ENCODE data around the gene TBX10.
"Not testable (repeated sequence)": the region's sequence is repeated elsewhere in the genome, so short reads cannot be mapped to it uniquely, and the experiment has no call there.

TBX10 gene

DNA sequence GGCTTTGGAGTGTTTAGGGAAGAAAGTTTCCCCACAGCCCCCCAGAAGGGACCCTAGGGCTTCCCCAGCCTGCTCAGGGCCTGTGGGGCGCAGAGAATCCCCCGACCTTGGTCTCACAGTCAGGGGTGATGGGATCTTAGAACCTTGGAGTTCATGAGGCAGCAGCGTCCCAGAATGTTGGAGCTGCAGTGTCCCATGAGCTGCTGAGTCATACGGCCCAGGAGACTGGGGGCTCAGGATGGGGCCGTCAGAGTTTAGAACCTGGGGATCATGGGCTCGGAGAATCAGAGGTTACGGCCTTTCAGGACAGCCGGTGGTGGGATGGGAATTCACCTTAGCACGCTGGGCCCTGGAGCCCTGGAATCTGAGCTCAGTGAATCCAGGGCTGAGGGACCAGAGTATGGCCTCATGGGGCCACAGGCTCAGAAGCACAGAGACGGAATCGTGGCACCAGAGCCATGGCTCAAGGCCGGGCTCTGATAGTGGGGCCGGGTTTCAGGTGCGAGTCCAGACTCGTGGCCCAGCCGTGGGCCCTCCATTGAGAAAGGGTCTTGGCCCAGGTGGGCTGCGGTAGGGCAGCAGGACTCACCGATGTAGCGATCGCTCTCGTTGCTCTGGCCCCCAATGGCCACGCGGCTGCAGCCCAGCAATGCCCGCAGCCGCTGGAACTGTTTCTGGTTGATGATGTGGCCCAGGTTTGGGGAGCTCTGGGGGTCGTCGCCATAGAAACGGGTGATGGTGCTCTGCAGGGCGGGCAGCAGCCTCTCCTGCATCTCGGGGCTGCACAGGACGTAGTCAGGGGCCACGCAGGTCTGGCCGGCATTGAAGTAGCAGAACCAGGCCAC lies 25.4 kb upstream of the TBX10 start:
- DNase-seq (ENCODE audit: low read depth in 2 of 3, low spot score in 1 of 3), result no peak

DNA sequence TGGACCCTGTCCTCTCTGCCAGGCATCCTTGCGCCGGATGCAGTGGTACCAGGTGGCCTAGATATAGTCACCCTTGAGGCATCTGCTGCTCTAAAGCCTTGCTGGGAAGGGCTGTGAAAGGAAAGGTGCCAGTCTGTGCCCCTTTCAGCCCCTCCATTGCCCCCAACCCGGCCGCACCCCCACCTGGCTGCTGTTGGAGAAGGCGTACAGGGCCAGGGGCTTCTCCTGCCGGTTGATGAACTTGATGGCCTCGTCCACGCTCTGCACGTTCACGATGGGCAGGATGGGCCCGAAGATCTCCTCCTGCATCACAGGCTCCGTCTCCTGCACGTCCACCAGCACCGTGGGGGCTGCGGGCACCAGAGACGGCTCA lies 24.6 kb upstream of the TBX10 start:
- DNase-seq (ENCODE audit: low read depth in 2 of 3, low spot score in 1 of 3), result no peak

DNA sequence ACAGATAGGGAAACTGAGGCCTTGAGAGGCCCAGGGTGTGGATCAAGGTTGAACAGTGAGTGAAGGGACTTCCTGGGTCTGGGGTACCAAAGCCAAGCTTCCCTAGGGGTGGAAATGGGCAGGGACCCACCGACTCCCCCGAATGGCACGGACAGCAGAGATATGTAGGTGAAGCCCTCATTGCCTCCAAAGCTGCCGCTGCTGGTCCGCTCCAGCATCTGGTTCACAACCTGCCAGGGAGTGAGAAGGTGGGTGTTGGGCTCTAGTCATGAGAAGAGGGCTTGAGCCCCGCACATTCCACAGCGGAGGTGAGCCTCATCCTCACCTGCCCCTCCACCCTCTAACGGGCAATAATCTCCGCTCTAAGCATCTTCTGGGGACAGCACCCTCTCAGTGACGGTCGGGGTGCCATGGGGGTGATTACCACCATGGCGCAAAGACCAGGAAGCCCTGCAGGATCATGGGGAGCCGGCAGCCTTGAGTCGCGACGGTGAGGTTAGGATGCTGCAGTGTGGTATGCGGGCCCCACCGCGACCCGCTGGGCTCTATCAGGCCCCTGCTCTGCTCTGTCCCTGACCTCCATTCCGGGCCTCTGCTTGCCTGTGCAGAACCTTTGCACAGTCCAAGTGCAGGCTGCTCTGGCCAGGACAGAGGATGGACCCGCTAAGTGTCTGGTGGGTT lies 24.1 kb upstream of the TBX10 start:
- DNase-seq (ENCODE audit: low read depth in 2 of 3, low spot score in 1 of 3), result no peak

GRCh38 chr11:67662835-67663531 lies 23.4 kb upstream of the TBX10 start:
- no peak for DNase-seq (ENCODE audit: low read depth in 2 of 3, low spot score in 1 of 3)

DNA sequence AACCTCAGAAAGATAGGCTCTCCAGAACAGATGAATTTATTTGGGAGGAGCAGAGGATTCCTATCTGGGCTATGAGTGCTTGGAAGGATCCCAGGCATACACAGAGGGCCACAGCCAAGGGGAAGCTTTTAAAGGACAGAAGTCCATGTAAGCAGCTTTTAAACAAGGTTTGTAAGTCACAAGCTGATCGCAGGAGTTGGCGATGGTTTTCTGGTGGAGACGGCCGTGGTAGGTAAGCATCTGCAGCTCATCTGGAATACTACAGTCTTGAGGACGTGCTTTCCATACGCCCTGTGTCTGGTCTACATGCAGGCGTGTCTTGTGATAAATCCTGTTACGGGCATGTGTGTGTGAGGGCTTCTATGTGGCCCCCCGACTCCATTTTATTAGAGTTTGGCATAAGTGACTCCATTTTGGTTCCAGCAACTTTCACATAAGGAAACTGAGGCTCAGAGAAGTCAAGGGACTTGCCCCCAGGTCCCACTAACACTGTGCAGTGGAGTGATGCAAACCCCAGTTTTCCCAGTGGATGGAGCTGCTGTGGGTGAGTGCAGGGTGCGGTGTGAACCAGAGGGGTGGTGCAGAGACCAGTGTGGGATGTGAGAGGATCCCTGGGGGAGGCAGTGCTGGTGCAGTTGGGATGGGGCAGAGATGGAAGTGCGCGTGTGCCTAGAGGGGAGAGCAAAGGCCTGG lies 22.7 kb upstream of the TBX10 start:
- no peak for DNase-seq (ENCODE audit: low read depth in 2 of 3, low spot score in 1 of 3)

DNA sequence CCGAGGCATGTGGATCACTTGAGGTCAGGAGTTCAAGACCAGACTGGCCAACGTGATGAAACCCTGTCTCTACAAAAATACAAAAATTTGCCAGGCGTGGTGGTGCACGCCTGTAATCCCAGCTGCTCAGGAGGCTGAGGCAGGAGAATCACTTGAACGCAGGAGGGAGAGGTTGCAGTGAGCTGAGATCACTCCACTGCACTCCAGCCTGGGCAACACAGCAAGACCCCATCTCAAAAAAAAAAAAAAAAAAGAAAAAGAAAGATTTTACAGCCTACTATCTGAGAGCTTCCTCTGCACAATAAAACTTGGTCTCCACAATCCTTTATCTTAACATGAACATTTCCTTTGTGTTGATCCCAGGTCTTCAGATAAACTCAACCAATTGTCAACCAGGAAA lies 21.2 kb upstream of the TBX10 start:
- DNase-seq (ENCODE audit: low read depth in 2 of 3, low spot score in 1 of 3), result not testable (repeated sequence)

DNA sequence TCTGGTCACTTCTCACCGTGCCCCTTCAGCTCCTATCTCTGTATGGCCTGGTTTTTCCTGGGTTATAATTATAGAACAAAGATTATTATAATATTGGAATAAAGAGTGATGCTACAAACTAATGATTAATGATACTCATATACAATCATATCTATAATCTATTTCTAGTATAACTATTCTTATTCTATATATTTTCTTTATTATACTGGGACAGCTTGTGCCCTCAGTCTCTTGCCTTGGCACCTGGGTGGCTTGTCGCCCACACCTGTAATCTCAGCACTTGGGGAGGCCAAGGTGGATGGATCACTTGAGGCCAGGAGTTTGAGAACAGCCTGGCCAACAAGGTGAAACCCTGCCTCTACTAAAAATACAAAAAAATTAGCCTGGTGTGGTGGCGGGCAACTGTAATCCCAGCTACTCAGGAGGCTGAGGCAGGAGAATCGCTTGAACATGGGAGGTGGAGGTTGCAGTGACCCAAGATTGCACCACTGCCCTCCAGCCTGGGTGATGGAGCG lies 20.1 kb upstream of the TBX10 start:
- DNase-seq (ENCODE audit: low read depth in 2 of 3, low spot score in 1 of 3), result not testable (repeated sequence)

GRCh38 chr11:67657300-67657699 lies 17.7 kb upstream of the TBX10 start:
- DNase-seq (ENCODE audit: low read depth in 2 of 3, low spot score in 1 of 3), result no peak

- no peak for DNase-seq (ENCODE audit: low read depth in 2 of 3, low spot score in 1 of 3)
Observed at GRCh38 chr11:67656278-67656922, 16.8 kb upstream of the TBX10 start.

DNA sequence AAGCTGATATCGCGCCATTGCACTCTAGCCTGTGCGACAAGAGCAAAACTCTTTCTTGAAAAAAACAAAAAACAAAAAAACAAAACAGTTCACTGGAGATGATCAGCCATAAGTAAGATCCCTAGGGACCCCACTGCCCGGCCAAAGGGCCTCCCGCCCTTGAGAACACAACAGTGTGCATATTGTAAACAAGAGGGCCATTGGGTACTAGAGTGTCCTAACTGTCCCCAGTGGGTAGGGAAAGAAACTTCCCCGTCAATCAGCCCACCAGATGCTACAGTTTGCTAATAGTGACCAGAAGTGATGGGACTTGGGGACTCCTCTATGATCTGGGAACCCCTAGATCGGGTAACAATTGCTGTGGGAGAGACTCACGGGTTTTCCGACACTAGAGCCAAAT lies 14.7 kb upstream of the TBX10 start:
- DNase-seq (ENCODE audit: low read depth in 2 of 3, low spot score in 1 of 3), result no peak

- no peak for DNase-seq (ENCODE audit: low read depth in 2 of 3, low spot score in 1 of 3)
Observed at GRCh38 chr11:67652965-67653845, 13.6 kb upstream of the TBX10 start.

DNA sequence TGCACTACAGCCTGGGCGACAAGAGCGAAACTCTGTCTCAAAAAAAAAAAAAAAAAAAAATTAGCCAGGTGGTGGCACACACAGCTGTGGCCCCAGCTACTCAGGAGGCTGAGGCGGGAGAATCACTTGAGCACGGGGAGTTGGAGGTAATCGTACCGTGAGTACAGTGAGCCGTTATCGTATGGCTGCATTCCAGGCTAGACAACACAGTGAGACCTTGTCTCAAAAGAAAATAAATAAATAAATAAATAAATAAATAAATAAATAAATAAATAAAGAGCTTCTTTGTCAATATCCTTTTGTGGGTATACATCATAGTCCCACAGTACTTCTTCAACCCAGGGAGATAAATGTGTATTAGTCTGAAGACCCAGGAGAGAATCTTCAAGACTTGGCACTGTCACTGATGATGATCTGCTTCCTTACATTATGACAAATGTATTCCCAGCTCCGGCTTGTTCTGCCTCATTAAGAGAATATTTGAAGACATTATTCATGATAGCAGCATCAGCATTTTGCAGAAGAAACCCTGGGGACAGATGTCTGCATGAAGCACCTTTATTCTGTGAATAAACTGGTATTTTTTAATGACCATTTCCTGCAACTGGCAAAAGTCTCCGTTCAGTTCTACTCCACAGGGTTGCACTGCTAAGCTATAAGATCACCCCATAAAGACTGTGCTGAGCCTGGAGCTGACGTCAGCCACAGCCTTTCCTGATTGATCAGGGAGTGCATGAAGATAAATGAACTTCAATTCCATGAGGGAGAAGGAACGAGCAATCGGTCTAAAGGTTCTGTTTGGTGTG lies 12.6 kb upstream of the TBX10 start:
- DNase-seq (ENCODE audit: low read depth in 2 of 3, low spot score in 1 of 3), result no peak

- DNase-seq (ENCODE audit: low read depth in 2 of 3, low spot score in 1 of 3), result no peak
Observed at GRCh38 chr11:67649634-67650510, 10.3 kb upstream of the TBX10 start.

- no peak for DNase-seq (ENCODE audit: low read depth in 2 of 3, low spot score in 1 of 3)
Observed at GRCh38 chr11:67648796-67649613, 9.4 kb upstream of the TBX10 start.

GRCh38 chr11:67648140-67648795 lies 8.7 kb upstream of the TBX10 start:
- peak in 2 of 3 donors; percentile 32 to 52 for DNase-seq (ENCODE audit: low read depth in 2 of 3, low spot score in 1 of 3)

- DNase-seq (ENCODE audit: low read depth in 2 of 3, low spot score in 1 of 3), result no peak
Observed at GRCh38 chr11:67647471-67647870, 7.9 kb upstream of the TBX10 start.
